Pancreas (tissue), 10 donors: ENCODE results near the gene TBX2. TPM values are rescaled to one million over a fixed set of nuclear protein-coding genes. Genes with fewer than 3 reads are reported as not detected.

Source experiments
- ATAC-seq, 4 donors: fragments of 200-7000 bp; cut with Tn5 transposase; one replicate each; pipeline versions ENCODE4 v1.8.0 to v1.9.1; 2020; ENCODE audit warnings: mild to moderate bottlenecking in 4 of 4, moderate library complexity in 4 of 4
- DNase-seq, 6 donors: peaks; one replicate each; pipeline ENCODE4 v3.0.0-alpha.2; 2020
- FAIRE-seq: peaks from 2 replicates; lab custom pipeline; 2012; peaks lifted over from hg19 to GRCh38; lab: Jason Lieb, UNC
- H3K27ac ChIP-seq, 4 donors: fragments of 200-600 bp; sonication (generic); 1 replicate in 3 of 4; 2 replicates in 1 of 4; pipeline versions ENCODE4 v1.5.0 to v1.8.0; 2020
- H3K27me3 ChIP-seq, 4 donors: fragments of 200-600 bp; one replicate each; pipeline ENCODE4 v1.8.0; 2021
- H3K36me3 ChIP-seq, 3 donors: fragments of 200-600 bp; sonication (generic) in 1 of 3; one replicate each; pipeline versions ENCODE4 v1.5.0 to v1.8.0; 2020 to 2021
- H3K4me1 ChIP-seq, 3 donors: fragments of 200-600 bp; one replicate each; pipeline ENCODE4 v1.8.0; 2021
- H3K4me3 ChIP-seq, 4 donors: fragments of 200-600 bp; sonication (generic) in 2 of 4; one replicate each; pipeline versions ENCODE4 v1.5.0 to v1.8.0; 2020 to 2021
- H3K9me3 ChIP-seq, 4 donors: fragments of 200-600 bp; one replicate each; pipeline ENCODE4 v1.8.0; 2021
- WGBS, 2 donors: extraction: QIAGEN DNeasy Blood & Tissue Kit; methylation state at CpG; one replicate each; pipeline ENCODE4 v1.1.7; 2013; 5-methylcytosine and 5-hydroxymethylcytosine counted together
- intact Hi-C, 3 donors: fragments of 100-400 bp; cut with DNase I; formaldehyde crosslinking; loops; one replicate each; pipeline versions ENCODE4 v1.11.1 to v1.14.2; 2022
- polyA plus RNA-seq, 2 donors: library from polyadenylated mRNA; stranded (reverse); fragments of 200-250 nt; gene quantifications; one replicate each; pipeline ENCODE4 v1.2.3, GENCODE V29; 2013
- total RNA-seq, 6 donors: library from RNA; stranded (reverse); fragmentation: NEBNext Ultra II Directional in 4 of 6; extraction: Animal tissue kit (Norgen Biotek cat#: 25700) in 4 of 6; gene quantifications; one replicate each; pipeline versions ENCODE4 v1.2.1 to v1.2.4, GENCODE V29; 2021 to 2023
- TF ChIP-seq, protein P1 (sequence below), 4 donors: fragments of 200-600 bp; sonication (generic) in 3 of 4; IDR thresholded peaks; one replicate each; pipeline versions ENCODE4 v1.5.0 to v1.8.0; 2021; ENCODE audit warnings: antibody characterized with exemption in 4 of 4
- donor health status: healthy with polysubstance abuse.
- donor health status: DM: no; HTN: no; CAD: no; lungs with moderate emphysema.
- donor health status: DM: no; HTN: no; CAD: no.
- donor health status: control.
- donor health status: control.
- donor health status: Bipolar disorder and iron deficiency.
- donor health status: DM: yes; HTN: yes; CAD: no.
- donor health status: DM: no; HTN: no; CAD: no.
- donor health status: DM: no; HTN: no; CAD: no.
- donor health status: DM: yes; HTN: yes; CAD: no.

The TBX2 gene
- total and polyA plus RNA-seq, 8 donors, result 1.2 to 12.1 (median 2.7) TPM

DNA sequence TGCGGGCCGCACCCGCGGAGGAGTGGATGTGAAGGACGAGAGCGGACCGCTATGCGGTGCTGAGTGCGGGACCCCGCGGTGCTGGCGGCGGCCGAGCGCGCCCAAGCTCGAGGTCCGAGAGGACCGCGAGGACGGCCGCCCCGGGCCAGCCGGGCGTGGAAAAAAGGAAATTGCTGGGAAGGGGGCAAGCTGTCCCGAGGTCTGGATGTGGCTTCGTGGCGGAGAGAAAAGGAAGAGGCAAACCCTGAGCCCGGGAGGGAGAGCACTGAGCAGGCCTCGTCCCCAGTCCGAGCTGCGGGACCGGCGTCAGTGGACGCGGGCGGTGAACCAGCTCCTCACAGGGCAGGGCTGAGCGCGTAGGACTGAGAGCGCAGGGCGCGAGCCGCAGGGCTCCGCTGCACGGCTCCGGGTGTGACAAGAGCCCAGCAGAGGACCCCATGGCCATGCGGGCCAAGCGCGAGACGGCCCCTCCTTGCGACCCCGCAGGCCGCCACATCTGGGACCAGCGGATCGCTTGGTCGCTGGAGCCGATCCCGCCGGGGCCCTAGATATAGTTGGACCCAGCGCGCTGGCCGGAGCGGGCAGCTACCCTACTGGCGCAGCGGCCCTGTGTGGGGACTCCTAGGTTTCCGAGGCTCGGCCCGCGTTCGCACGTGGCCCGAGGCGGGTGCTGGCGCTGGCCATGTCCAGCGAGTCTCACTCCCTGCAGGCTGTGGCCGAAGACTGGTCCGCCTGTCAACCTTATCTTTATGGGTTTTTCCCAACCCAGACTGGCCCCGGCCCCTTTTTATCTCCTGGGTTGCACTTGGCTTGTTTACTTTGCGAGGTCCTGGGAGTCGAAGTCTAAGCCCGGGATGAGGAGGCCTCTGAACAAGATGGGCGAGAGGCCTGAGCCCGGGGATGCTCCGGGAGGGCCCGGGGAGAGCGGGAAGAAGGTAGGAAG, 55.0 kb downstream of the TBX2 start:
- 15 to 16% methylated on average over 71 to 86 of the region's 86 CpGs for WGBS, 2 donors
- peak in 3 of 4 donors; percentile 8 to 22 (median 19) for ATAC-seq
- H3K4me3 ChIP-seq, result no peak overlapping the region

DNA sequence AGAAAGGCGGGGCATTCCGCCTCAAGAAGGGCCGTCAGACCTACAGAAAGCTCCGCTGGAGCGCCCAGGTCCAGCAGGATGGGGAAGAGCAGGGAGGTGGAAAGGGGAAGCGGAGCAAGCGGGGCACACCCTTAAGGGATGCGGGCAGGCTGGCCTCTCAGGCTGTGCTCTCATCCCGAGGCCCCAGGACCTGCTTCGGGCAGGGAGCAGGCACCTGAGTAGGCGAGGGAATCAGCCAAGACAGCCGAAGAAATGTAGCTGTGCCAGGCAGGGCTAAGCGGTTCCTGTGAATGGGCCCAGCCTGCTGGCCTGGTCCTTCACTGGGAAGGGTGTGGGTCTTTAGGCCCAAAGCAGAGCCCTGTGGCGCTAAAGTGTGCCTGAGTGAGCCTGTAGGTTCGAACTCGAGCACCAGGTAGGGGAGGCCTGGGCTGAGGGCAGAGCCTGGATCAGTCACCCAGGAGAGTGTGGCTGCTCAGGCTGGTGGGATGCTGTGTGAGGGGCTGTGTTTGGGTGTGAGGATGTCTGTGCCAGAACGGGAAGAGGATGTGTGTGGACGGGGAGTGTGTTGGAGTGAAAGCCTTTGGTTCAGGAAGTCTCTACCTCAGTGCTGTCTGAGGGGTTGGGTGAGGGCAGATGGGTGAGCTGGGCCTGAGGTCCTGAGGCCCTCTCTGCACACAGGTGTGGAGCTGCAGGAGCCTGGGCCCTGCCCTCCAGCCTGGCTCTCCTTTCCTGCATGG, 55.8 kb downstream of the TBX2 start:
- Histone ChIP-seq H3K4me1 (peaks cover 0 to 10% (median 0%) of the 10 kb centered on the region in 3 donors), H3K4me3 (no peak overlapping the region), H3K27ac (no peak overlapping the region), H3K36me3 (no peaks in the 10 kb centered on the region), H3K27me3 (peaks cover 7 to 73% (median 31%) of the 10 kb centered on the region in 4 donors), H3K9me3 (no peaks in the 10 kb centered on the region)
- intact Hi-C loops, result no loop called here
- ATAC-seq, result no peak
- DNase-seq, result peak in 1 of 6 donors; percentile 10
- TF ChIP-seq, protein P1, sequence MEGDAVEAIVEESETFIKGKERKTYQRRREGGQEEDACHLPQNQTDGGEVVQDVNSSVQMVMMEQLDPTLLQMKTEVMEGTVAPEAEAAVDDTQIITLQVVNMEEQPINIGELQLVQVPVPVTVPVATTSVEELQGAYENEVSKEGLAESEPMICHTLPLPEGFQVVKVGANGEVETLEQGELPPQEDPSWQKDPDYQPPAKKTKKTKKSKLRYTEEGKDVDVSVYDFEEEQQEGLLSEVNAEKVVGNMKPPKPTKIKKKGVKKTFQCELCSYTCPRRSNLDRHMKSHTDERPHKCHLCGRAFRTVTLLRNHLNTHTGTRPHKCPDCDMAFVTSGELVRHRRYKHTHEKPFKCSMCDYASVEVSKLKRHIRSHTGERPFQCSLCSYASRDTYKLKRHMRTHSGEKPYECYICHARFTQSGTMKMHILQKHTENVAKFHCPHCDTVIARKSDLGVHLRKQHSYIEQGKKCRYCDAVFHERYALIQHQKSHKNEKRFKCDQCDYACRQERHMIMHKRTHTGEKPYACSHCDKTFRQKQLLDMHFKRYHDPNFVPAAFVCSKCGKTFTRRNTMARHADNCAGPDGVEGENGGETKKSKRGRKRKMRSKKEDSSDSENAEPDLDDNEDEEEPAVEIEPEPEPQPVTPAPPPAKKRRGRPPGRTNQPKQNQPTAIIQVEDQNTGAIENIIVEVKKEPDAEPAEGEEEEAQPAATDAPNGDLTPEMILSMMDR (IDR thresholded peaks at IDR 0.05), result no peak
- no peak for FAIRE-seq
- WGBS, 2 donors, result 82% methylated on average over 18 of the region's 18 CpGs

More for the DNA sequence above, 55.0 kb downstream of the TBX2 start:
- intact Hi-C loops, result no loop called here
- TF ChIP-seq, protein P1 (IDR thresholded peaks at IDR 0.05), result no peak
- Histone ChIP-seq H3K36me3 (no peaks in the 10 kb centered on the region), H3K4me1 (peaks cover 0 to 10% (median 0%) of the 10 kb centered on the region in 3 donors), H3K9me3 (no peaks in the 10 kb centered on the region), H3K27ac (no peak overlapping the region), H3K27me3 (peaks cover 7 to 73% (median 31%) of the 10 kb centered on the region in 4 donors)
- no peak for FAIRE-seq
- DNase-seq, result no peak

DNA sequence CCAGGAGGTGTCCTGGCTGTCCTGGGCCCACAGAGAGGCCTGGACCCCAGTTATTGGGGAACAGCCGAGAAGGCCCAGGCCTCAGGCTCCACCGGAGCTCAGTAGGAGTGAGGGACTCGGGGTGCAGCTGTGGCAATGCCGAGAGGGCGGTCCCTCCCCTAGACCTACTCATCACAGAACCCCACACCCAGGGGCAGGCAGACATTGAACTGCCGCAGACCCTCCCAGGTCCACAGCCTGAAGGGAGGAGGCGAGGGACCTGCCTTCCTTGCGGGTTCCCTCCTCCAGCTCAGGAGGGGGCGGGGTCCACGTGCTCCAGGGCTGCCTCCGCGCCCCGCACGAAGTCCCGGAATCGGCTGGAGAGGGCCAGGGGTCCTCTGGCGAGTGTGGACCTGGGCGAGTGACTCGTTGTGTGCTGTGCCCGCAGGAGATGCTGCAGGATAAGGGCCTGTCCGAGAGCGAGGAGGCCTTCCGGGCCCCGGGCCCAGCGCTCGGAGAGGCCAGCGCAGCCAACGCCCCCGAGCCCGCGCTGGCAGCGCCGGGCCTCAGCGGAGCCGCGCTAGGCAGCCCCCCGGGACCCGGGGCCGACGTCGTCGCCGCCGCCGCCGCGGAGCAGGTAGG, 56.5 kb downstream of the TBX2 start:
- TF ChIP-seq, protein P1 (IDR thresholded peaks at IDR 0.05), result no peak
- DNase-seq (peak in 2 of 6 donors; percentile 7 to 43), ATAC-seq (no peak), FAIRE-seq (no peak)
- intact Hi-C loops, result no loop called here
- Histone ChIP-seq H3K36me3 (no peaks in the 10 kb centered on the region), H3K4me1 (peaks cover 0 to 10% (median 0%) of the 10 kb centered on the region in 3 donors), H3K9me3 (no peaks in the 10 kb centered on the region), H3K27ac (no peak overlapping the region), H3K4me3 (no peak overlapping the region), H3K27me3 (peaks cover 7 to 69% (median 31%) of the 10 kb centered on the region in 4 donors)
- WGBS, 2 donors, result 31 to 32% methylated on average over 43 to 47 of the region's 47 CpGs

DNA sequence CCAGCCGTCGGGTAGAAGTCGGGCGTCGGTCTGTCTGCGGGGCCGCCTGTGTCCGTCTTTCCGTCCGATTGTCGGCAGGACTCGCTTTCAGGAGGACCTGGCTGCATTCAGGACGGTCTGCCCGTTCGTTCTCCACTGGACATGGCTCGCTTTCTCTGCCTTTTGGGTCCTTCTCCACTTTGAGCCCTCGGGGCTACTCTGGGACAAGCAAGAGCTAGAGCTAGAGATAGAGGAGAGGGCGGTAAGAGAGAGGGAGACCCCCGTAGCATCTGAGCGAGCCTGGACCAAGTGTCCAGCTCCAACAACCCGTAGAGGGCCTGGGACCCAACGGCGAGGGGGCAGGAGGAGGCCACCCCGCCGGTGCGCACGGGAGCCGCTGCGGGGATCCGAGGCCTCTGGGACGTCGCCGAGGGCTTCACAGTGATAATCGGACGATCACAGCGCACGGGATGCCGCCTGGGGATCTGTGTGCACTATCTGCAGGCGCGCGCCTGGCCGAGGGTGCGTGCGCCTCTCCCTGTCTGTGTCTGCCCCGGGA, 57.1 kb downstream of the TBX2 start:
- DNase-seq (peak in 2 of 6 donors; percentile 4 to 66), ATAC-seq (peak in 1 of 4 donors; percentile 38), FAIRE-seq (no peak)
- Histone ChIP-seq H3K4me3 (peak overlapping the region in 2 of 4 donors; percentile 19 to 39), H3K36me3 (no peaks in the 10 kb centered on the region), H3K9me3 (no peaks in the 10 kb centered on the region), H3K27ac (no peak overlapping the region), H3K27me3 (peaks cover 7 to 67% (median 29%) of the 10 kb centered on the region in 4 donors), H3K4me1 (peaks cover 0 to 10% (median 0%) of the 10 kb centered on the region in 3 donors)
- TF ChIP-seq, protein P1 (IDR thresholded peaks at IDR 0.05), result no peak
- intact Hi-C loops, result no loop called here
- WGBS, 2 donors, result 10 to 12% methylated on average over 42 to 45 of the region's 45 CpGs
